GM19438 (cell line): ENCODE measurements around the gene APOL3.
"Not testable (repeated sequence)": the region's sequence is repeated elsewhere in the genome, so short reads cannot be mapped to it uniquely, and the experiment has no call there.

Experiments used
- ATAC-seq: cut with Tn5 transposase; IDR thresholded peaks from one replicate; pipeline ENCODE4 v1.9.1; 2021; ENCODE audit warnings: low read depth; ENCODE audit not compliant: unreplicated experiment

The APOL3 gene

GRCh38 chr22:36193577-36193976 lies 33.0 kb upstream of the APOL3 start:
- no peak for ATAC-seq

GRCh38 chr22:36193171-36193570 lies 32.6 kb upstream of the APOL3 start:
- ATAC-seq, result no peak

- ATAC-seq, result no peak
Observed at GRCh38 chr22:36192542-36192941, 32.0 kb upstream of the APOL3 start.

- no peak for ATAC-seq
Observed at GRCh38 chr22:36191106-36191836, 30.7 kb upstream of the APOL3 start.

GRCh38 chr22:36187862-36188261 lies 27.3 kb upstream of the APOL3 start:
- not testable (repeated sequence) for ATAC-seq

GRCh38 chr22:36185828-36186624 lies 25.5 kb upstream of the APOL3 start:
- ATAC-seq, result no peak

GRCh38 chr22:36184433-36185025 lies 24.0 kb upstream of the APOL3 start:
- ATAC-seq, result no peak

- no peak for ATAC-seq
Observed at GRCh38 chr22:36183446-36183845, 22.9 kb upstream of the APOL3 start.

- no peak for ATAC-seq
Observed at GRCh38 chr22:36182857-36183256, 22.3 kb upstream of the APOL3 start.

GRCh38 chr22:36182056-36182455 lies 21.5 kb upstream of the APOL3 start:
- ATAC-seq, result no peak

GRCh38 chr22:36180928-36181327 lies 20.4 kb upstream of the APOL3 start:
- no peak for ATAC-seq

GRCh38 chr22:36180038-36180880 lies 19.7 kb upstream of the APOL3 start:
- no peak for ATAC-seq

- no peak for ATAC-seq
Observed at GRCh38 chr22:36177160-36177559, 16.6 kb upstream of the APOL3 start.

- ATAC-seq, result no peak
Observed at GRCh38 chr22:36175892-36176291, 15.3 kb upstream of the APOL3 start.

GRCh38 chr22:36171941-36172340 lies 11.4 kb upstream of the APOL3 start:
- ATAC-seq, result no peak

GRCh38 chr22:36166518-36167220 lies 6.1 kb upstream of the APOL3 start:
- no peak for ATAC-seq

GRCh38 chr22:36166086-36166485 lies 5.5 kb upstream of the APOL3 start:
- ATAC-seq, result no peak

- ATAC-seq, result no peak
Observed at GRCh38 chr22:36165141-36165540, 4.6 kb upstream of the APOL3 start.

GRCh38 chr22:36164621-36165020 lies 4.1 kb upstream of the APOL3 start:
- no peak for ATAC-seq

- ATAC-seq, result no peak
Observed at GRCh38 chr22:36163497-36163896, 2.9 kb upstream of the APOL3 start.
